Lower lobe of right lung (tissue), 2 donors: ENCODE measurements around the gene PTPRN2. TPM values are rescaled to one million over a fixed set of nuclear protein-coding genes. Genes with fewer than 3 reads are reported as not detected.
"Not testable (repeated sequence)": the region's sequence is repeated elsewhere in the genome, so short reads cannot be mapped to it uniquely, and the experiment has no call there.

Experiments used
- ATAC-seq, 2 donors: fragments of 200-7000 bp; cut with Tn5 transposase; one replicate each; pipeline ENCODE4 v1.9.1; 2020 to 2022; ENCODE audit warnings: mild to moderate bottlenecking in 2 of 2, moderate library complexity in 2 of 2
- DNase-seq: peaks from one replicate; pipeline ENCODE4 v3.0.0-alpha.2; 2020
- H3K27ac ChIP-seq: fragments of 200-600 bp; one replicate; pipeline ENCODE4 v1.8.0; 2022
- H3K27me3 ChIP-seq: fragments of 200-600 bp; one replicate; pipeline ENCODE4 v1.8.0; 2022; ENCODE audit warnings: low read depth
- H3K36me3 ChIP-seq: fragments of 200-600 bp; one replicate; pipeline ENCODE4 v1.8.0; 2022; ENCODE audit warnings: mild to moderate bottlenecking
- H3K4me1 ChIP-seq: fragments of 200-600 bp; one replicate; pipeline ENCODE4 v1.8.0; 2022
- H3K4me3 ChIP-seq: fragments of 200-600 bp; one replicate; pipeline ENCODE4 v1.8.0; 2022; ENCODE audit warnings: mild to moderate bottlenecking
- H3K9me3 ChIP-seq: fragments of 200-600 bp; one replicate; pipeline ENCODE4 v1.8.0; 2022
- intact Hi-C: fragments of 100-400 bp; cut with DNase I; formaldehyde crosslinking; loops from one replicate; pipeline ENCODE4 v1.11.0; 2022
- total RNA-seq: library from RNA; stranded (reverse); fragmentation: NEBNext Ultra II Directional; extraction: Animal tissue kit (Norgen Biotek cat#: 25700); gene quantifications from one replicate; pipeline ENCODE4 v1.2.1, GENCODE V29; 2021
- TF ChIP-seq, protein P1 (sequence below): fragments of 200-600 bp; IDR thresholded peaks from one replicate; pipeline ENCODE4 v1.8.0; 2022; ENCODE audit warnings: antibody characterized with exemption, mild to moderate bottlenecking
- donor health status: DM: no; HTN: yes; CAD: no; lungs with severe emphysema.

PTPRN2 gene
- total RNA-seq, 1 donor from 2014 or later, result 6.8 TPM

- DNase-seq, result no peak
Measured at GRCh38 chr7:157896774-157897555, 690.7 kb downstream of the PTPRN2 start.

DNA sequence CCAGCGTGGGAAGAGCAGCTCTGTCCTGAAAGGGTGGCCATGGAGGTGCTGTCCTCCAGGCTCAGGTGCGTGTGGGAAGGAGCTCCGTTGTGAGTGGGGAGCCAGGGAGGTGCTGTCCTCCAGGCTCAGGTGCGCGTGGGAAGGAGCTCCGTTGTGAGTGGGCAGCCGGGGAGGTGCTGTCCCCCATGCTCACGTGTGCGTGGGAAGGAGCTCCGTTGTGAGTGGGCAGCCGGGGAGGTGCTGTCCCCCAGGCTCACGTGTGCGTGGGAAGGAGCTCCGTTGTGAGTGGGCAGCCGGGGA, 691.3 kb downstream of the PTPRN2 start:
- H3K27ac ChIP-seq, ATAC-seq, intact Hi-C loops, H3K27me3 ChIP-seq, H3K4me1 ChIP-seq, H3K4me3 ChIP-seq, H3K9me3 ChIP-seq, DNase-seq, H3K36me3 ChIP-seq: not testable (repeated sequence)

More at GRCh38 chr7:157896774-157897555, 690.7 kb downstream of the PTPRN2 start:
- no peaks in the 10 kb centered on the region for H3K36me3 ChIP-seq
- intact Hi-C loops, result no loop called here
- H3K4me3 ChIP-seq, result no peak overlapping the region
- H3K9me3 ChIP-seq, result no peaks in the 10 kb centered on the region
- no peak for ATAC-seq
- no peak overlapping the region for H3K27ac ChIP-seq
- no peaks in the 10 kb centered on the region for H3K27me3 ChIP-seq
- TF ChIP-seq, protein P1, sequence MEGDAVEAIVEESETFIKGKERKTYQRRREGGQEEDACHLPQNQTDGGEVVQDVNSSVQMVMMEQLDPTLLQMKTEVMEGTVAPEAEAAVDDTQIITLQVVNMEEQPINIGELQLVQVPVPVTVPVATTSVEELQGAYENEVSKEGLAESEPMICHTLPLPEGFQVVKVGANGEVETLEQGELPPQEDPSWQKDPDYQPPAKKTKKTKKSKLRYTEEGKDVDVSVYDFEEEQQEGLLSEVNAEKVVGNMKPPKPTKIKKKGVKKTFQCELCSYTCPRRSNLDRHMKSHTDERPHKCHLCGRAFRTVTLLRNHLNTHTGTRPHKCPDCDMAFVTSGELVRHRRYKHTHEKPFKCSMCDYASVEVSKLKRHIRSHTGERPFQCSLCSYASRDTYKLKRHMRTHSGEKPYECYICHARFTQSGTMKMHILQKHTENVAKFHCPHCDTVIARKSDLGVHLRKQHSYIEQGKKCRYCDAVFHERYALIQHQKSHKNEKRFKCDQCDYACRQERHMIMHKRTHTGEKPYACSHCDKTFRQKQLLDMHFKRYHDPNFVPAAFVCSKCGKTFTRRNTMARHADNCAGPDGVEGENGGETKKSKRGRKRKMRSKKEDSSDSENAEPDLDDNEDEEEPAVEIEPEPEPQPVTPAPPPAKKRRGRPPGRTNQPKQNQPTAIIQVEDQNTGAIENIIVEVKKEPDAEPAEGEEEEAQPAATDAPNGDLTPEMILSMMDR, result no peak
- no peaks in the 10 kb centered on the region for H3K4me1 ChIP-seq

- H3K36me3 ChIP-seq, result no peaks in the 10 kb centered on the region
- H3K27me3 ChIP-seq, result no peaks in the 10 kb centered on the region
- intact Hi-C loops, result no loop called here
- no peaks in the 10 kb centered on the region for H3K9me3 ChIP-seq
- no peak overlapping the region for H3K27ac ChIP-seq
- DNase-seq (no peak), ATAC-seq (no peak)
- no peak overlapping the region for H3K4me3 ChIP-seq
- TF ChIP-seq, protein P1, result no peak
- no peaks in the 10 kb centered on the region for H3K4me1 ChIP-seq
Measured at GRCh38 chr7:157895520-157896375, 691.9 kb downstream of the PTPRN2 start.

- H3K9me3 ChIP-seq, H3K27me3 ChIP-seq, DNase-seq, H3K27ac ChIP-seq, H3K4me3 ChIP-seq, H3K4me1 ChIP-seq, intact Hi-C loops, ATAC-seq, H3K36me3 ChIP-seq: not testable (repeated sequence)
Measured at GRCh38 chr7:157895098-157895497, 692.5 kb downstream of the PTPRN2 start.

DNA sequence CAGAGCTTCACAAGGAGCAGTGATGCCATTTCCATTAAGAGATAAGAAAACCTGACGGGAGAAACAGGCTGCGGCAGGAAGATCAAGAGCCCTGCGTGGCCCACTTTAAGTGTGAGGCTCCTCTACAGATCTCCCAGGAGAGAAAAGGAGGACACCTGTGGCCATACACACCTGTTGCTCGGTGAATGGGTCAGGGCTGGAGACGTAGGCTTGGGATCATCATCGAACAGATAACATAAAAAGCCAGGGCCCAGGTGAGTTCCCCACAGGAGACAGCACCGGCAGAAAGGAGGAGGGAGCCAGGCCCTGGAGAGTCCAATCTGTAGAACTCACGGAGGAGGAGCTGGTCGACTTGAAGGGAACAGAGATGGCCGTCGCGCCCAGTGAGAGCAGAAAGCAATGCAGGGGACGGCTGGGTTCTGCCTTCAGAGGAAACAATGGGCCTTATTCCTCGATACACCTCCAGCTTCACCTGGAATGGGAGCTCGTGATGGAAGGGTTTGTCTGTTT, 694.0 kb downstream of the PTPRN2 start:
- Histone ChIP-seq H3K27me3 (no peaks in the 10 kb centered on the region), H3K4me1 (no peaks in the 10 kb centered on the region), H3K4me3 (no peak overlapping the region), H3K36me3 (no peaks in the 10 kb centered on the region), H3K27ac (no peak overlapping the region), H3K9me3 (no peaks in the 10 kb centered on the region)
- TF ChIP-seq, protein P1, result no peak
- intact Hi-C loops, result no loop called here
- ATAC-seq (no peak), DNase-seq (no peak)

GRCh38 chr7:157892751-157893523, 694.7 kb downstream of the PTPRN2 start:
- no peak overlapping the region for H3K4me3 ChIP-seq

More at GRCh38 chr7:157892751-157893523, 694.7 kb downstream of the PTPRN2 start:
- intact Hi-C loops, result no loop called here
- no peaks in the 10 kb centered on the region for H3K36me3 ChIP-seq
- H3K27me3 ChIP-seq, result no peaks in the 10 kb centered on the region
- TF ChIP-seq, protein P1, result no peak
- ATAC-seq (no peak), DNase-seq (no peak)
- H3K4me1 ChIP-seq, result no peaks in the 10 kb centered on the region
- H3K27ac ChIP-seq, result no peak overlapping the region
- H3K9me3 ChIP-seq, result no peaks in the 10 kb centered on the region
